Motor neuron (in vitro differentiated cells): ENCODE results near the gene DBH. TPM values are rescaled to one million over a fixed set of nuclear protein-coding genes. Genes with fewer than 3 reads are reported as not detected.
"Not testable (repeated sequence)": the region's sequence is repeated elsewhere in the genome, so short reads cannot be mapped to it uniquely, and the experiment has no call there.

Experiments
- ATAC-seq, 8 experiments: fragments of 200-7000 bp; cut with Tn5 transposase; replicated peaks in 6 of 8; 2 replicates each; pipeline ENCODE4 v1.8.0; 2021; ENCODE audit warnings: mild to moderate bottlenecking in 8 of 8, moderate library complexity in 8 of 8
- H3K27ac ChIP-seq, 2 donors: fragments of 250-450 bp; sonication (Bioruptor Pico); 2 replicates each; pipeline ENCODE4 v1.9.0; 2021; ENCODE audit warnings: antibody characterized with exemption in 2 of 2, mild to moderate bottlenecking in 2 of 2, moderate library complexity in 1 of 2
- H3K4me1 ChIP-seq, 2 donors: fragments of 250-450 bp; sonication (Bioruptor Pico); replicated peaks in 1 of 2; 2 replicates each; pipeline ENCODE4 v1.6.1; 2021; ENCODE audit warnings: antibody characterized with exemption in 2 of 2, mild to moderate bottlenecking in 2 of 2, moderate library complexity in 1 of 2
- H3K4me3 ChIP-seq, 5 donors: fragments of 250-450 bp; sonication (Bioruptor Pico); 2 replicates each; pipeline ENCODE4 v1.9.0; 2021; ENCODE audit warnings: antibody characterized with exemption in 5 of 5, mild to moderate bottlenecking in 5 of 5, moderate library complexity in 4 of 5
- WGBS, 10 experiments: fragments of 450-650 bp; shearing (Covaris generic); methylation state at CpG; one replicate each; pipeline ENCODE4 v1.0.0; 2022; 5-methylcytosine and 5-hydroxymethylcytosine counted together
- in situ Hi-C, 9 experiments: fragments of 400-800 bp; cut with MboI; loops; one replicate each; pipeline ENCODE4 v1.15.0; 2021; ENCODE audit warnings: low sequenced_read_pairs in 9 of 9, low pct_unique_long_range_greater_than_20kb in 2 of 9; ENCODE audit not compliant: unreplicated experiment in 9 of 9
- total RNA-seq, 8 experiments: library from RNA; unstranded; fragments of 300-600 nt; gene quantifications; 2 replicates each; pipeline versions ENCODE4 v1.2.3 to v1.2.4, GENCODE V29; 2022

DBH gene
- total RNA-seq, 8 experiments from 2014 or later, result 0.07 to 1.7 (median 0.20) TPM

- Histone ChIP-seq H3K27ac (no peak overlapping the region), H3K4me3 (no peak overlapping the region), H3K4me1 (peaks cover 11 to 17% of the 10 kb centered on the region in 2 donors)
- no peak for ATAC-seq
- in situ Hi-C loops, result no loop called here
- 90 to 100% methylated on average over 2 of the region's 13 CpGs; no CpG with 5 or more reads in 8 of the 10 experiments for WGBS, 10 experiments
Observed at GRCh38 chr9:133616643-133617405, 19.3 kb upstream of the DBH start.

- no peak for ATAC-seq
- no peak overlapping the region for H3K27ac ChIP-seq
- in situ Hi-C loops, result no loop called here
- no peak overlapping the region for H3K4me3 ChIP-seq
- H3K4me1 ChIP-seq, result peaks cover 5 to 6% of the 10 kb centered on the region in 2 donors
- WGBS, 10 experiments, result 0 to 100% (median 74%) methylated on average over 1 to 10 of the region's 10 CpGs
Observed at GRCh38 chr9:133618726-133619125, 17.4 kb upstream of the DBH start.

GRCh38 chr9:133619791-133620190 lies 16.4 kb upstream of the DBH start:
- no peaks in the 10 kb centered on the region for H3K4me1 ChIP-seq
- in situ Hi-C loops, result no loop called here
- no peak overlapping the region for H3K27ac ChIP-seq
- WGBS, 10 experiments, result 0 to 80% (median 49%) methylated on average over 1 to 8 of the region's 8 CpGs
- no peak overlapping the region for H3K4me3 ChIP-seq
- ATAC-seq, result no peak

GRCh38 chr9:133621725-133622267 lies 14.4 kb upstream of the DBH start:
- 0 to 85% (median 72%) methylated on average over 1 to 10 of the region's 11 CpGs; no CpG with 5 or more reads in 3 of the 10 experiments for WGBS, 10 experiments
- Histone ChIP-seq H3K27ac (no peak overlapping the region), H3K4me3 (no peak overlapping the region), H3K4me1 (no peaks in the 10 kb centered on the region)
- in situ Hi-C loops, result no loop called here
- no peak for ATAC-seq

- Histone ChIP-seq H3K27ac (no peak overlapping the region), H3K4me1 (no peaks in the 10 kb centered on the region), H3K4me3 (no peak overlapping the region)
- in situ Hi-C loops, result no loop called here
- 0 to 86% (median 70%) methylated on average over 1 to 5 of the region's 5 CpGs for WGBS, 10 experiments
- ATAC-seq, result peak in 2 of 8 experiments; percentile 59 to 83
Observed at GRCh38 chr9:133622555-133622954, 13.6 kb upstream of the DBH start.

- H3K4me3 ChIP-seq, H3K27ac ChIP-seq, in situ Hi-C loops, ATAC-seq, H3K4me1 ChIP-seq: not testable (repeated sequence)
Observed at GRCh38 chr9:133626008-133626407, 10.2 kb upstream of the DBH start.

- in situ Hi-C loops, result no loop called here
- Histone ChIP-seq H3K27ac (no peak overlapping the region), H3K4me3 (no peak overlapping the region), H3K4me1 (peaks cover 0 to 5% of the 10 kb centered on the region in 2 donors)
- no peak for ATAC-seq
- 0 to 84% (median 66%) methylated on average over 1 to 3 of the region's 3 CpGs; no CpG with 5 or more reads in 3 of the 10 experiments for WGBS, 10 experiments
Observed at GRCh38 chr9:133627341-133627740, 8.8 kb upstream of the DBH start.

- Histone ChIP-seq H3K4me1 (peaks cover 14 to 19% of the 10 kb centered on the region in 2 donors), H3K27ac (no peak overlapping the region), H3K4me3 (no peak overlapping the region)
- 0 to 95% (median 68%) methylated on average over 1 to 7 of the region's 8 CpGs; no CpG with 5 or more reads in 3 of the 10 experiments for WGBS, 10 experiments
- no peak for ATAC-seq
- in situ Hi-C loops, result no loop called here
Observed at GRCh38 chr9:133628766-133629165, 7.4 kb upstream of the DBH start.

- ATAC-seq, result no peak
- Histone ChIP-seq H3K27ac (no peak overlapping the region), H3K4me1 (peaks cover 21 to 26% of the 10 kb centered on the region in 2 donors), H3K4me3 (no peak overlapping the region)
- 20 to 100% (median 70%) methylated on average over 1 to 5 of the region's 23 CpGs; no CpG with 5 or more reads in 5 of the 10 experiments for WGBS, 10 experiments
- in situ Hi-C loops, result no loop called here
Observed at GRCh38 chr9:133629221-133630110, 6.7 kb upstream of the DBH start.

- Histone ChIP-seq H3K4me3 (no peak overlapping the region), H3K27ac (no peak overlapping the region), H3K4me1 (peaks cover 33 to 40% of the 10 kb centered on the region in 2 donors)
- in situ Hi-C loops, result no loop called here
- ATAC-seq, result no peak
- 62 to 90% (median 75%) methylated on average over 2 to 9 of the region's 12 CpGs; no CpG with 5 or more reads in 7 of the 10 experiments for WGBS, 10 experiments
Observed at GRCh38 chr9:133631111-133631510, 5.1 kb upstream of the DBH start.

GRCh38 chr9:133632806-133633680 lies 3.1 kb upstream of the DBH start:
- H3K4me3 ChIP-seq, result no peak overlapping the region
- ATAC-seq, result peak in 5 of 8 experiments; percentile 34 to 71 (median 53)
- peaks cover 42 to 49% of the 10 kb centered on the region in 2 donors for H3K4me1 ChIP-seq
- 8 to 100% (median 37%) methylated on average over 1 to 9 of the region's 27 CpGs; no CpG with 5 or more reads in 5 of the 10 experiments for WGBS, 10 experiments
- in situ Hi-C loops, result no loop called here
- H3K27ac ChIP-seq, result peak overlapping the region; percentile 75 to 82

GRCh38 chr9:133633681-133634080 lies 2.5 kb upstream of the DBH start:
- WGBS, 10 experiments, result 0 to 61% (median 31%) methylated on average over 1 to 4 of the region's 8 CpGs; no CpG with 5 or more reads in 5 of the 10 experiments
- in situ Hi-C loops, result no loop called here
- Histone ChIP-seq H3K4me3 (no peak overlapping the region), H3K4me1 (peaks cover 45 to 46% of the 10 kb centered on the region in 2 donors), H3K27ac (peak overlapping the region; percentile 75 to 82)
- ATAC-seq, result peak in 5 of 8 experiments; percentile 22 to 30 (median 25)
